ENCODE measurements around the gene CXCL11. TPM values are rescaled to one million over a fixed set of nuclear protein-coding genes. Genes with fewer than 3 reads are reported as not detected.

CXCL11 gene
- total RNA-seq, 1 experiment from 2014 or later: not detected

- Histone ChIP-seq H3K4me1 (peaks cover 49% of the 10 kb centered on the region), H3K27me3 (replicated peaks; ENCODE audit: control insufficient read depth, insufficient read depth, low read length) (no peaks in the 10 kb centered on the region), H3K36me3 (ENCODE audit: control insufficient read depth, insufficient read depth, low read length) (no peaks in the 10 kb centered on the region), H3K9me3 (no peaks in the 10 kb centered on the region), H3K4me3 (ENCODE audit: low read depth, low read length) (no peak overlapping the region)
- H3K36me3 Mint-ChIP-seq (ENCODE audit: insufficient read depth, unreplicated experiment): no peaks in the 10 kb centered on the region
- CTCF ChIA-PET: no interaction called here
- H3K4me3 Mint-ChIP-seq (ENCODE audit: unreplicated experiment): no peak overlapping the region
- peaks cover 36% of the 10 kb centered on the region for H3K4me1 Mint-ChIP-seq (ENCODE audit: low read depth, unreplicated experiment)
- no peaks in the 10 kb centered on the region for H3K27me3 Mint-ChIP-seq (ENCODE audit: insufficient read depth, unreplicated experiment)
- DNase-seq: no peak
- no peak for TF ChIP-seq CTCF (IDR thresholded peaks at IDR 0.05; ENCODE audit: insufficient read depth in 1 of 2, low read depth in 1 of 2, low read length in 1 of 2, severe bottlenecking in 1 of 2, unreplicated experiment in 1 of 2)
- intact Hi-C loops (cut with micrococcal nuclease; ENCODE audit: unreplicated experiment): no loop called here
- H3K9me3 Mint-ChIP-seq (ENCODE audit: unreplicated experiment): no peaks in the 10 kb centered on the region
- BruUV-seq (replicated peaks): no TSS peak
- no peak overlapping the region for H3K27ac Mint-ChIP-seq (ENCODE audit: unreplicated experiment)
- POLR2A ChIA-PET: no interaction called here
Measured at GRCh38 chr4:76013540-76013939, 22.3 kb downstream of the CXCL11 start.

- no peak overlapping the region for H3K4me3 ChIP-seq (ENCODE audit: low read depth, low read length)
- no peaks in the 10 kb centered on the region for H3K27me3 ChIP-seq (replicated peaks; ENCODE audit: control insufficient read depth, insufficient read depth, low read length)
- H3K4me1 ChIP-seq: peaks cover 57% of the 10 kb centered on the region
- no peaks in the 10 kb centered on the region for H3K9me3 Mint-ChIP-seq (ENCODE audit: unreplicated experiment)
- POLR2A ChIA-PET: no interaction called here
- no peaks in the 10 kb centered on the region for H3K36me3 Mint-ChIP-seq (ENCODE audit: insufficient read depth, unreplicated experiment)
- H3K4me1 Mint-ChIP-seq (ENCODE audit: low read depth, unreplicated experiment): peaks cover 38% of the 10 kb centered on the region
- no peak overlapping the region for H3K4me3 Mint-ChIP-seq (ENCODE audit: unreplicated experiment)
- no peaks in the 10 kb centered on the region for H3K9me3 ChIP-seq
- no peak for TF ChIP-seq CTCF (IDR thresholded peaks at IDR 0.05; ENCODE audit: insufficient read depth in 1 of 2, low read depth in 1 of 2, low read length in 1 of 2, severe bottlenecking in 1 of 2, unreplicated experiment in 1 of 2)
- no peaks in the 10 kb centered on the region for H3K27me3 Mint-ChIP-seq (ENCODE audit: insufficient read depth, unreplicated experiment)
- BruUV-seq (replicated peaks): no TSS peak
- CTCF ChIA-PET: no interaction called here
- no peak overlapping the region for H3K27ac Mint-ChIP-seq (ENCODE audit: unreplicated experiment)
- DNase-seq: no peak
- no peaks in the 10 kb centered on the region for H3K36me3 ChIP-seq (ENCODE audit: control insufficient read depth, insufficient read depth, low read length)
- intact Hi-C loops (cut with micrococcal nuclease; ENCODE audit: unreplicated experiment): no loop called here
Measured at GRCh38 chr4:76012388-76012801, 23.5 kb downstream of the CXCL11 start.

GRCh38 chr4:76011700-76012387 lies 24.0 kb downstream of the CXCL11 start:
- no peak for DNase-seq
- Histone ChIP-seq H3K9me3 (no peaks in the 10 kb centered on the region), H3K36me3 (ENCODE audit: control insufficient read depth, insufficient read depth, low read length) (no peaks in the 10 kb centered on the region), H3K4me3 (ENCODE audit: low read depth, low read length) (no peak overlapping the region), H3K4me1 (peaks cover 57% of the 10 kb centered on the region), H3K27me3 (replicated peaks; ENCODE audit: control insufficient read depth, insufficient read depth, low read length) (no peaks in the 10 kb centered on the region)
- ChIA-PET CTCF (no interaction called here), POLR2A (no interaction called here)
- no peak overlapping the region for H3K4me3 Mint-ChIP-seq (ENCODE audit: unreplicated experiment)
- TF ChIP-seq CTCF (IDR thresholded peaks at IDR 0.05; ENCODE audit: insufficient read depth in 1 of 2, low read depth in 1 of 2, low read length in 1 of 2, severe bottlenecking in 1 of 2, unreplicated experiment in 1 of 2): no peak
- no TSS peak for BruUV-seq (replicated peaks)
- peaks cover 42% of the 10 kb centered on the region for H3K4me1 Mint-ChIP-seq (ENCODE audit: low read depth, unreplicated experiment)
- intact Hi-C loops (cut with micrococcal nuclease; ENCODE audit: unreplicated experiment): no loop called here
- H3K27ac Mint-ChIP-seq (ENCODE audit: unreplicated experiment): no peak overlapping the region
- no peaks in the 10 kb centered on the region for H3K9me3 Mint-ChIP-seq (ENCODE audit: unreplicated experiment)
- no peaks in the 10 kb centered on the region for H3K27me3 Mint-ChIP-seq (ENCODE audit: insufficient read depth, unreplicated experiment)
- H3K36me3 Mint-ChIP-seq (ENCODE audit: insufficient read depth, unreplicated experiment): no peaks in the 10 kb centered on the region

Measured in Caco-2 (cell line).